Suprapubic skin (tissue), 4 donors: Measurements from ENCODE around the gene ENPP7. TPM values are rescaled to one million over a fixed set of nuclear protein-coding genes. Genes with fewer than 3 reads are reported as not detected.

ENCODE experiments used
- DNase-seq, 2 donors: peaks; one replicate each; pipeline ENCODE4 v3.0.0-alpha.2; 2019; ENCODE audit warnings: low spot score in 2 of 2
- H3K27ac ChIP-seq: fragments of 200-600 bp; sonication (generic); one replicate; pipeline ENCODE4 v1.5.1; 2019
- H3K27me3 ChIP-seq: fragments of 200-600 bp; sonication (generic); one replicate; pipeline ENCODE4 v1.5.1; 2019
- H3K36me3 ChIP-seq: fragments of 200-600 bp; sonication (generic); one replicate; pipeline ENCODE4 v1.5.1; 2019
- H3K4me1 ChIP-seq: fragments of 200-600 bp; sonication (generic); one replicate; pipeline ENCODE4 v1.5.1; 2019
- H3K4me3 ChIP-seq: fragments of 200-600 bp; sonication (generic); one replicate; pipeline ENCODE4 v1.5.1; 2019; ENCODE audit warnings: mild to moderate bottlenecking
- H3K9me3 ChIP-seq: fragments of 200-600 bp; sonication (generic); one replicate; pipeline ENCODE4 v1.5.1; 2019
- EP300 ChIP-seq: sonication (generic); formaldehyde crosslinking; IDR thresholded peaks from one replicate; pipeline ENCODE4 v1.6.1; 2017; ENCODE audit warnings: antibody characterized with exemption
- POLR2A ChIP-seq, 2 donors: fragments of 450-650 bp; IDR thresholded peaks; one replicate each; pipeline ENCODE4 v1.6.1; 2017; ENCODE audit warnings: antibody characterized with exemption in 2 of 2, mild to moderate bottlenecking in 2 of 2, moderate library complexity in 2 of 2
- POLR2AphosphoS5 ChIP-seq, 3 donors: sonication (generic); formaldehyde crosslinking; IDR thresholded peaks; one replicate each; pipeline ENCODE4 v1.6.1; 2017; ENCODE audit warnings: antibody characterized with exemption in 3 of 3
- WGBS: methylation state at CpG from one replicate; pipeline ENCODE4 v1.1.5; 2018; 5-methylcytosine and 5-hydroxymethylcytosine counted together
- total RNA-seq, 4 donors: library from RNA; depleted of rRNA; stranded (reverse); fragments of >200 nt; gene quantifications; one replicate each; pipeline ENCODE4 v1.1.0, GENCODE V29; 2016
- TF ChIP-seq, protein P1 (sequence below), 2 donors: fragments of 200-600 bp in 1 of 2; fragments of 450-650 bp in 1 of 2; sonication (generic) in 1 of 2; IDR thresholded peaks; one replicate each; pipeline ENCODE4 v1.5.1; 2016 to 2019; ENCODE audit warnings: antibody characterized with exemption in 2 of 2, mild to moderate bottlenecking in 1 of 2, moderate library complexity in 1 of 2

Gene ENPP7
- total RNA-seq, 4 donors from 2014 or later, result not detected

DNA sequence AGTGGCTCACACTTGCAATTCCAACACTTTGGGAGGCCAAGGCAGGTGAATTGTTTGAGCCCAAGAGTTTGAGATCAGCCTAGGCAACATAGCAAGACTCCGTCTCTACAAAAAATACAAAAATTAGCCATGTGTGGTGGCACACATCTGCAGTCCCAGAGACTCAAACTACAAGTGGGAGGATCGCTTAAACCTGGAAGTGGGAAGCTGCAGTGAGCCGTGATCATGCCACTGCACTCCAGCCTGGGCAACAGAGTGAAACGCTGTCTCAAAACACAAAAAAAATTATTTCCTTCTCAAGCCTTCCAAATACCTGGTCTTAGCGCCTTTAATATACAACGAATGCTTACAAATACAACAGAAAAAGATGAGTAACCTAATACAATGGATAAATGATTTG is 27.5 kb downstream of the ENPP7 start:
- DNase-seq, result no peak
- Histone ChIP-seq H3K27me3 (peaks cover 27% of the 10 kb centered on the region), H3K36me3 (no peaks in the 10 kb centered on the region), H3K27ac (no peak overlapping the region), H3K4me1 (no peaks in the 10 kb centered on the region), H3K4me3 (no peak overlapping the region), H3K9me3 (no peaks in the 10 kb centered on the region)
- no peak for TF ChIP-seq POLR2AphosphoS5 (IDR thresholded peaks at IDR 0.05)
- TF ChIP-seq, protein P1, sequence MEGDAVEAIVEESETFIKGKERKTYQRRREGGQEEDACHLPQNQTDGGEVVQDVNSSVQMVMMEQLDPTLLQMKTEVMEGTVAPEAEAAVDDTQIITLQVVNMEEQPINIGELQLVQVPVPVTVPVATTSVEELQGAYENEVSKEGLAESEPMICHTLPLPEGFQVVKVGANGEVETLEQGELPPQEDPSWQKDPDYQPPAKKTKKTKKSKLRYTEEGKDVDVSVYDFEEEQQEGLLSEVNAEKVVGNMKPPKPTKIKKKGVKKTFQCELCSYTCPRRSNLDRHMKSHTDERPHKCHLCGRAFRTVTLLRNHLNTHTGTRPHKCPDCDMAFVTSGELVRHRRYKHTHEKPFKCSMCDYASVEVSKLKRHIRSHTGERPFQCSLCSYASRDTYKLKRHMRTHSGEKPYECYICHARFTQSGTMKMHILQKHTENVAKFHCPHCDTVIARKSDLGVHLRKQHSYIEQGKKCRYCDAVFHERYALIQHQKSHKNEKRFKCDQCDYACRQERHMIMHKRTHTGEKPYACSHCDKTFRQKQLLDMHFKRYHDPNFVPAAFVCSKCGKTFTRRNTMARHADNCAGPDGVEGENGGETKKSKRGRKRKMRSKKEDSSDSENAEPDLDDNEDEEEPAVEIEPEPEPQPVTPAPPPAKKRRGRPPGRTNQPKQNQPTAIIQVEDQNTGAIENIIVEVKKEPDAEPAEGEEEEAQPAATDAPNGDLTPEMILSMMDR (IDR thresholded peaks at IDR 0.05), result no peak
- no peak for TF ChIP-seq EP300
- TF ChIP-seq POLR2A (IDR thresholded peaks at IDR 0.05), result no peak
- WGBS, result 95% methylated on average over 6 of the region's 6 CpGs

GRCh38 chr17:79760197-79760906 is 29.6 kb downstream of the ENPP7 start:
- Histone ChIP-seq H3K36me3 (no peaks in the 10 kb centered on the region), H3K4me1 (no peaks in the 10 kb centered on the region), H3K27ac (no peak overlapping the region), H3K27me3 (peaks cover 14% of the 10 kb centered on the region), H3K9me3 (no peaks in the 10 kb centered on the region), H3K4me3 (no peak overlapping the region)
- TF ChIP-seq POLR2A (IDR thresholded peaks at IDR 0.05) (no peak), POLR2AphosphoS5 (IDR thresholded peaks at IDR 0.05) (no peak), EP300 (no peak)
- TF ChIP-seq, protein P1 (IDR thresholded peaks at IDR 0.05), result no peak
- 72% methylated on average over 5 of the region's 21 CpGs for WGBS
- DNase-seq, result no peak

DNA sequence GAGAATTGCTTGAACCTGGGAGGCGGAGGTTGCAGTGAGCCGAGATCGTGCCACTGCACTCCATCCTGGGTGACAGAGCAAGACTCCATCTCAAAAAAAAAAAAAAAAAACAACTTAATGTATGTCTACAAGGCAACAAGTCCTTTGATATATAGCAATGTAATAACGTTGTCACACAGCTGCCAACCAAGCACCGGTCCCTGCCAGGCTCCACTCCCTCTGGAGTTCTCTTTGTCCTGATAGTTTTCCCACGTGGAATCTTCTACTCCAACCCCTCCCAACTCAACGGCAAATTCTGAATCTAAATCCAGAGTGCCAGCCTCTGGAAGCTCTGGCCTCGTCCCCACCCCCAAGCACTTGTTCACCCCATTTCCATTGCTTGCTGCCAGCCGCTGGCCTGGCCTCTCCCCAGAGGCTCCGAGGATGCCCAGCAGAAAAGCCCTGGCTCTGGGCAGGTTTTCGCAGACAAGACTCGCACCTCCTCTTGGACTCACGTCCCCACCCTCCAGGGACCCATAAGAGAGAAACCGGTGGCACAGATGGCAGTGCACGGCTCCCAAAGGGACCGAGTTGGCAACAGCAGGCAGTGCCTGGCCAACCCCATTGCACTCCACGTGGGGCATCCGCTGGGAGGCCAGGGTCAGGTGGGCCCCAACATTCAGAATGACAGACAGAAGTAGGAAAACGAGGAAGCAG is 31.3 kb downstream of the ENPP7 start:
- no peaks in the 10 kb centered on the region for H3K36me3 ChIP-seq
- 69% methylated on average over 15 of the region's 19 CpGs for WGBS
- no peaks in the 10 kb centered on the region for H3K4me1 ChIP-seq
- H3K27ac ChIP-seq, result no peak overlapping the region
- TF ChIP-seq POLR2A (IDR thresholded peaks at IDR 0.05), result no peak
- TF ChIP-seq POLR2AphosphoS5 (IDR thresholded peaks at IDR 0.05), result no peak
- TF ChIP-seq EP300, result no peak
- TF ChIP-seq, protein P1 (IDR thresholded peaks at IDR 0.05), result no peak
- peaks cover 10% of the 10 kb centered on the region for H3K27me3 ChIP-seq
- no peaks in the 10 kb centered on the region for H3K9me3 ChIP-seq
- H3K4me3 ChIP-seq, result no peak overlapping the region
- no peak for DNase-seq

- Histone ChIP-seq H3K27me3 (peaks cover 23% of the 10 kb centered on the region), H3K4me3 (no peak overlapping the region), H3K27ac (no peak overlapping the region), H3K9me3 (no peaks in the 10 kb centered on the region), H3K36me3 (no peaks in the 10 kb centered on the region), H3K4me1 (peaks cover 6% of the 10 kb centered on the region)
- 73% methylated on average over 3 of the region's 3 CpGs for WGBS
- no peak for DNase-seq
- TF ChIP-seq POLR2AphosphoS5 (IDR thresholded peaks at IDR 0.05) (no peak), EP300 (no peak), POLR2A (IDR thresholded peaks at IDR 0.05) (no peak)
- TF ChIP-seq, protein P1 (IDR thresholded peaks at IDR 0.05), result no peak
These were observed 35.0 kb downstream of the ENPP7 start for GRCh38 chr17:79765708-79766107.
